Endothelial cell of umbilical vein (primary cell): Measurements from ENCODE around the gene TOP2B. TPM values are rescaled to one million over a fixed set of nuclear protein-coding genes. Genes with fewer than 3 reads are reported as not detected.

ENCODE experiments used
- Bru-seq: library from RNA; stranded (reverse); fragments of 400-500 nt; gene quantifications from one replicate; lab custom pipeline; 2021; lab: Mats Ljungman, UMichigan
- BruChase-seq, 2 experiments: library from RNA; stranded (reverse); fragments of 400-500 nt; gene quantifications; one replicate each; lab custom pipeline; 2021; lab: Mats Ljungman, UMichigan
- BruUV-seq: library from RNA; stranded (reverse); fragments of 400-500 nt; replicated peaks from 2 replicates; lab custom pipeline; 2021; lab: Mats Ljungman, UMichigan
- CTCF ChIA-PET: fragments of 300-600, 350-600 bp; sonication (Branson Sonifier 250); formaldehyde crosslinking; loops from one replicate; lab custom pipeline; 2021; ENCODE audit warnings: antibody characterized with exemption, inconsistent platforms; lab: Charles Lee
- POLR2A ChIA-PET: fragments of 300-600, 350-600 bp; sonication (Branson Sonifier 250); formaldehyde crosslinking; loops from one replicate; lab custom pipeline; 2021; ENCODE audit warnings: antibody characterized with exemption, inconsistent platforms; lab: Charles Lee
- DNase-seq: peaks from one replicate; pipeline ENCODE4 v3.0.0-alpha.2; 2011; ENCODE audit warnings: low read depth, low spot score
- FAIRE-seq: peaks from 2 replicates; lab custom pipeline; 2011; peaks lifted over from hg19 to GRCh38; lab: Jason Lieb, UNC
- H2AFZ ChIP-seq: 2 replicates; pipeline ENCODE4 v1.6.0; 2012; ENCODE audit warnings: low read depth, low read length, control low read depth, inconsistent platforms
- H3K27ac ChIP-seq: 2 replicates; pipeline ENCODE4 v1.5.1; 2011; ENCODE audit warnings: low read depth, mild to moderate bottlenecking, control low read depth, low read length, moderate library complexity; ENCODE audit not compliant: insufficient read depth
- H3K27me3 ChIP-seq, 2 experiments: 2 replicates each; pipeline versions ENCODE4 v1.6.0 to v1.6.1; 2011; ENCODE audit warnings: low read length in 2 of 2, mixed read lengths in 1 of 2; ENCODE audit not compliant: control insufficient read depth in 2 of 2, insufficient read depth in 2 of 2
- H3K36me3 ChIP-seq, 2 experiments: 2 replicates in 1 of 2; 3 replicates in 1 of 2; pipeline ENCODE4 v1.5.1; 2011; ENCODE audit warnings: low read length in 2 of 2, mild to moderate bottlenecking in 1 of 2, moderate library complexity in 1 of 2; ENCODE audit not compliant: control insufficient read depth in 2 of 2, insufficient read depth in 2 of 2; ENCODE audit errors: extremely low read depth in 1 of 2
- H3K4me1 ChIP-seq: 3 replicates; pipeline ENCODE4 v1.5.1; 2011; ENCODE audit warnings: mild to moderate bottlenecking, low read length; ENCODE audit not compliant: control insufficient read depth, insufficient read depth; ENCODE audit errors: extremely low read depth
- H3K4me2 ChIP-seq: 2 replicates; pipeline ENCODE4 v1.6.1; 2011; ENCODE audit warnings: low read length, control low read depth, mixed read lengths; ENCODE audit not compliant: insufficient read depth
- H3K4me3 ChIP-seq, 3 experiments: fragments of 200-600 bp in 1 of 3; sonication (generic), shearing (Covaris generic) in 1 of 3; replicated peaks in 1 of 3; 2 replicates each; pipeline ENCODE4 v1.5.1; 2011 to 2016; ENCODE audit warnings: control low read depth in 3 of 3, low read length in 3 of 3, mild to moderate bottlenecking in 2 of 3, inconsistent platforms in 1 of 3, low read depth in 1 of 3, moderate library complexity in 1 of 3; ENCODE audit not compliant: insufficient read depth in 1 of 3
- H3K79me2 ChIP-seq: 2 replicates; pipeline ENCODE4 v1.6.0; 2012; ENCODE audit warnings: low read length, inconsistent platforms; ENCODE audit not compliant: control insufficient read depth, insufficient read depth
- H3K9ac ChIP-seq: replicated peaks from 2 replicates; pipeline ENCODE3; 2011; ENCODE audit warnings: low read length, control low read depth; ENCODE audit not compliant: insufficient read depth; ENCODE audit errors: extremely low read depth
- H3K9me1 ChIP-seq: replicated peaks from 3 replicates; pipeline ENCODE4 v1.6.0; 2011; ENCODE audit warnings: mild to moderate bottlenecking, low read length; ENCODE audit not compliant: control insufficient read depth, insufficient read depth; ENCODE audit errors: extremely low read depth
- H3K9me3 ChIP-seq: replicated peaks from 2 replicates; pipeline ENCODE4 v1.5.1; 2012; ENCODE audit warnings: low read length, inconsistent platforms; ENCODE audit not compliant: control insufficient read depth, insufficient read depth
- H4K20me1 ChIP-seq: replicated peaks from 2 replicates; pipeline ENCODE3; 2011; ENCODE audit warnings: mild to moderate bottlenecking, low read length; ENCODE audit not compliant: control insufficient read depth, insufficient read depth; ENCODE audit errors: extremely low read depth
- EZH2 ChIP-seq: IDR thresholded peaks from 2 replicates; pipeline ENCODE4 v1.6.1; 2012; ENCODE audit warnings: borderline replicate concordance, low read depth, mild to moderate bottlenecking, moderate library complexity, low read length, inconsistent platforms; ENCODE audit not compliant: severe bottlenecking
- FOS ChIP-seq: IDR thresholded peaks from 2 replicates; pipeline ENCODE4 v1.6.1; 2011; ENCODE audit warnings: mild to moderate bottlenecking, low read length, moderate library complexity, borderline replicate concordance; ENCODE audit not compliant: insufficient read depth
- GATA2 ChIP-seq: IDR thresholded peaks from 2 replicates; pipeline ENCODE4 v1.7.0; 2011; ENCODE audit warnings: low read depth, mild to moderate bottlenecking, moderate library complexity, mixed read lengths, low read length; ENCODE audit not compliant: insufficient read length, insufficient read depth
- JUN ChIP-seq: IDR thresholded peaks from 2 replicates; pipeline ENCODE4 v1.6.1; 2011; ENCODE audit warnings: borderline replicate concordance, low read depth; ENCODE audit not compliant: insufficient read length, insufficient read depth
- MYC ChIP-seq: IDR thresholded peaks from one replicate; pipeline ENCODE4 v1.6.1; 2011; ENCODE audit warnings: mild to moderate bottlenecking, low read depth, low read length
- POLR2A ChIP-seq: IDR thresholded peaks from 2 replicates; pipeline ENCODE4 v1.6.1; 2012; ENCODE audit warnings: low read depth, mild to moderate bottlenecking, control low read depth, low read length
- POLR2AphosphoS5 ChIP-seq: IDR thresholded peaks from 2 replicates; pipeline ENCODE4 v1.6.1; 2012; ENCODE audit warnings: low read depth, mild to moderate bottlenecking, control low read depth, low read length, moderate library complexity; ENCODE audit not compliant: insufficient read depth
- dilution Hi-C: fragments of 300-500 bp; cut with MboI; formaldehyde crosslinking; loops from one replicate; pipeline ENCODE4 v1.15.0; 2019; ENCODE audit warnings: low sequenced_read_pairs; ENCODE audit not compliant: extremely low pct_ligation_motif_present
- intact Hi-C: fragments of 100-400 bp; cut with micrococcal nuclease; formaldehyde crosslinking; loops from one replicate; pipeline ENCODE4 v1.10.0; 2022
- long read RNA-seq: library from polyadenylated mRNA; stranded (forward); transcript quantifications from one replicate; pipeline ENCODE4 v2.0.0, GENCODE V29; 2021
- polyA minus RNA-seq, 3 experiments: library from RNA; depleted of rRNA, polyadenylated mRNA; stranded (reverse); fragments of >200 nt; gene quantifications; 1 replicate in 1 of 3; 2 replicates in 2 of 3; pipeline ENCODE4 v1.2.3, GENCODE V29; 2011
- polyA plus RNA-seq, 4 experiments: library from polyadenylated mRNA; depleted of rRNA in 3 of 4; stranded (reverse) in 3 of 4; unstranded in 1 of 4; fragments of >200 nt; gene quantifications; 2 replicates each; pipeline versions ENCODE4 v1.2.1 to v1.2.3, GENCODE V29; 2011 to 2012; ENCODE audit warnings: missing spikeins in 1 of 4
- total RNA-seq: library from RNA; stranded (reverse); gene quantifications from 2 replicates; pipeline ENCODE4 v1.2.3, GENCODE V29; 2021
- TF ChIP-seq, protein P1 (sequence below), 2 donors: IDR thresholded peaks; 1 replicate in 1 of 2; 2 replicates in 1 of 2; pipeline ENCODE4 v1.5.1; 2011; ENCODE audit warnings: low read length in 2 of 2, mild to moderate bottlenecking in 2 of 2, moderate library complexity in 2 of 2, control low read depth in 1 of 2, inconsistent platforms in 1 of 2, low read depth in 1 of 2; ENCODE audit not compliant: insufficient read depth in 1 of 2; ENCODE audit errors: extremely low read depth in 1 of 2
- TF ChIP-seq, protein P2 (sequence below): IDR thresholded peaks from 2 replicates; pipeline ENCODE4 v1.6.1; 2011; ENCODE audit not compliant: insufficient read depth, insufficient read length

The TOP2B gene, protein sequence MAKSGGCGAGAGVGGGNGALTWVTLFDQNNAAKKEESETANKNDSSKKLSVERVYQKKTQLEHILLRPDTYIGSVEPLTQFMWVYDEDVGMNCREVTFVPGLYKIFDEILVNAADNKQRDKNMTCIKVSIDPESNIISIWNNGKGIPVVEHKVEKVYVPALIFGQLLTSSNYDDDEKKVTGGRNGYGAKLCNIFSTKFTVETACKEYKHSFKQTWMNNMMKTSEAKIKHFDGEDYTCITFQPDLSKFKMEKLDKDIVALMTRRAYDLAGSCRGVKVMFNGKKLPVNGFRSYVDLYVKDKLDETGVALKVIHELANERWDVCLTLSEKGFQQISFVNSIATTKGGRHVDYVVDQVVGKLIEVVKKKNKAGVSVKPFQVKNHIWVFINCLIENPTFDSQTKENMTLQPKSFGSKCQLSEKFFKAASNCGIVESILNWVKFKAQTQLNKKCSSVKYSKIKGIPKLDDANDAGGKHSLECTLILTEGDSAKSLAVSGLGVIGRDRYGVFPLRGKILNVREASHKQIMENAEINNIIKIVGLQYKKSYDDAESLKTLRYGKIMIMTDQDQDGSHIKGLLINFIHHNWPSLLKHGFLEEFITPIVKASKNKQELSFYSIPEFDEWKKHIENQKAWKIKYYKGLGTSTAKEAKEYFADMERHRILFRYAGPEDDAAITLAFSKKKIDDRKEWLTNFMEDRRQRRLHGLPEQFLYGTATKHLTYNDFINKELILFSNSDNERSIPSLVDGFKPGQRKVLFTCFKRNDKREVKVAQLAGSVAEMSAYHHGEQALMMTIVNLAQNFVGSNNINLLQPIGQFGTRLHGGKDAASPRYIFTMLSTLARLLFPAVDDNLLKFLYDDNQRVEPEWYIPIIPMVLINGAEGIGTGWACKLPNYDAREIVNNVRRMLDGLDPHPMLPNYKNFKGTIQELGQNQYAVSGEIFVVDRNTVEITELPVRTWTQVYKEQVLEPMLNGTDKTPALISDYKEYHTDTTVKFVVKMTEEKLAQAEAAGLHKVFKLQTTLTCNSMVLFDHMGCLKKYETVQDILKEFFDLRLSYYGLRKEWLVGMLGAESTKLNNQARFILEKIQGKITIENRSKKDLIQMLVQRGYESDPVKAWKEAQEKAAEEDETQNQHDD (N-terminal part only)
- total RNA-seq = 98.9 and 102 TPM in 2 replicates
- 12.9 and 20.4 TPM in 2 replicates for polyA plus RNA-seq
- 30.1 and 32.0 TPM in 2 replicates for polyA plus RNA-seq (2011; cell fraction: cytosol; rRNA removed)
- polyA plus RNA-seq (2011; cell fraction: nucleus; rRNA removed) = 74.4 and 86.9 TPM in 2 replicates
- 66.6 and 101 TPM in 2 replicates for polyA plus RNA-seq (2012)
- 31.1 and 44.4 TPM in 2 replicates for polyA minus RNA-seq
- 22.4 TPM for polyA minus RNA-seq (2011; cell fraction: cytosol; rRNA and poly(A)+ RNA removed)
- 53.2 and 85.2 TPM in 2 replicates for polyA minus RNA-seq (2011; cell fraction: nucleus; rRNA and poly(A)+ RNA removed)
- Bru-seq, nascent RNA = percentile 90 among the genes with signal in this experiment
- BruChase-seq, experiment 1, labeled RNA remaining after a 6-hour chase = percentile 90 among the genes with signal in this experiment
- BruChase-seq, experiment 2, labeled RNA remaining after a 2-hour chase = percentile 91 among the genes with signal in this experiment
- long read RNA-seq, full-length matches to known transcripts = 67 of 89 reads
- long read RNA-seq, partial matches to known transcripts = 14 of 89 reads
- long read RNA-seq, other reads (novel, unspliced or antisense) = 8 of 89 reads

DNA sequence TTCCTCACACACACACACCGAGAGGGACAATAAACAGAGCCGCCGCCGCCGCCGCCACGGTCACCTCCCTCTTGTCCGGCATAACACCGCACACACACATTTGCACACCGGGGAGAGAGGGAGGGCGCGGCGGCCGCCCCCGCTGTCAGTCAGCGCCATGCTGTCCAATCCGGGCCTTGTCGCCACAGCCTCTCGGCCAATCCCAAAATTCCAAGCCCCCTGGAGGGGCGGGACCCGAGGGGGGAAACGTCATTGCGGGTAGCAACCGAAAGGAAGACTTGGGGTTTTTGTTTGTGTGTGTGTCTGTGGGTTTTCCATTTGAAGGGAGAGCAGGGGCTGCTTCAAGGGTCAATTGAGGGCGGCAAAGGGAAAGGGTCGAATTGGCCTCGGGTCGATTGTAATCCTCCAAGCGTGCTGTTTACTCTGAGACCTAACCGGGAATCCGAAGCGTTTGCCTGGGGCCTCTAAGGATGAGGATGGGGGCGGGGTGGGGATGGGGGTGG, at the start of gene TOP2B:
Gene TOP2B (minus strand): TSS at position 96 of the 503 bp plus-strand sequence. CDS start 610 bp downstream, outside the sequence.
- Histone ChIP-seq H3K4me1 (peaks cover 19% of the 10 kb centered on the region), H3K4me2 (peak within 1 kb of the TSS; percentile 99), H3K4me3 (peak within 1 kb of the TSS; percentile 83 to 98 (median 92)), H3K9ac (peak within 1 kb of the TSS; percentile 87), H3K27ac (peak within 1 kb of the TSS; percentile 76), H3K9me3 (no peaks in the 10 kb centered on the region), H3K36me3 (no peaks in the 10 kb centered on the region), H3K79me2 (peaks cover 39% of the 10 kb centered on the region), H4K20me1 (peaks cover 11% of the 10 kb centered on the region), H2AFZ (peak within 1 kb of the TSS; percentile 98), H3K9me1 (no peaks in the 10 kb centered on the region), H3K27me3 (no peaks in the 10 kb centered on the region)
- dilution Hi-C loops = no loop called here
- FAIRE-seq = peak; percentile 87
- ChIA-PET CTCF (interaction anchor here (0.8 kb wide), 1 partner anchor 17 kb away, joined by 4 read pairs; no protein-coding TSS in a partner anchor), POLR2A (no interaction called here)
- intact Hi-C loops = loop anchor here (1.0 to 5.0 kb wide), 5 partner anchors 24 to 236 kb away; partner anchors contain the start of genes NGLY1 and RARB
- DNase-seq = peak; percentile 98
- BruUV-seq = no TSS peak
- TF ChIP-seq MYC (no peak), EZH2 (no peak), JUN (no peak), FOS (no peak), POLR2A (peak; percentile 24), GATA2 (no peak), POLR2AphosphoS5 (peak; percentile 11)
- TF ChIP-seq, protein P1, sequence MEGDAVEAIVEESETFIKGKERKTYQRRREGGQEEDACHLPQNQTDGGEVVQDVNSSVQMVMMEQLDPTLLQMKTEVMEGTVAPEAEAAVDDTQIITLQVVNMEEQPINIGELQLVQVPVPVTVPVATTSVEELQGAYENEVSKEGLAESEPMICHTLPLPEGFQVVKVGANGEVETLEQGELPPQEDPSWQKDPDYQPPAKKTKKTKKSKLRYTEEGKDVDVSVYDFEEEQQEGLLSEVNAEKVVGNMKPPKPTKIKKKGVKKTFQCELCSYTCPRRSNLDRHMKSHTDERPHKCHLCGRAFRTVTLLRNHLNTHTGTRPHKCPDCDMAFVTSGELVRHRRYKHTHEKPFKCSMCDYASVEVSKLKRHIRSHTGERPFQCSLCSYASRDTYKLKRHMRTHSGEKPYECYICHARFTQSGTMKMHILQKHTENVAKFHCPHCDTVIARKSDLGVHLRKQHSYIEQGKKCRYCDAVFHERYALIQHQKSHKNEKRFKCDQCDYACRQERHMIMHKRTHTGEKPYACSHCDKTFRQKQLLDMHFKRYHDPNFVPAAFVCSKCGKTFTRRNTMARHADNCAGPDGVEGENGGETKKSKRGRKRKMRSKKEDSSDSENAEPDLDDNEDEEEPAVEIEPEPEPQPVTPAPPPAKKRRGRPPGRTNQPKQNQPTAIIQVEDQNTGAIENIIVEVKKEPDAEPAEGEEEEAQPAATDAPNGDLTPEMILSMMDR (IDR thresholded peaks at IDR 0.05; ENCODE audit: extremely low read depth in 1 of 2, insufficient read depth in 1 of 2, low read depth in 1 of 2, low read length in 2 of 2) = no peak
- TF ChIP-seq, protein P2, sequence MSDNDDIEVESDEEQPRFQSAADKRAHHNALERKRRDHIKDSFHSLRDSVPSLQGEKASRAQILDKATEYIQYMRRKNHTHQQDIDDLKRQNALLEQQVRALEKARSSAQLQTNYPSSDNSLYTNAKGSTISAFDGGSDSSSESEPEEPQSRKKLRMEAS = no peak
